SK-N-SH treated with all-trans-retinoic acid at 6 μM for 48 hours (cell line): Measurements from ENCODE around the gene SH3PXD2A.

ENCODE experiments used
- ATAC-seq: fragments of 200-7000 bp; cut with Tn5 transposase; 3 replicates; pipeline ENCODE4 v1.9.1; 2020; ENCODE audit warnings: mild to moderate bottlenecking, moderate library complexity
- ARNTL ChIP-seq: fragments of 450-650 bp; formaldehyde crosslinking; IDR thresholded peaks from 2 replicates; pipeline ENCODE4 v1.5.0; 2020; ENCODE audit warnings: low read depth, mild to moderate bottlenecking, moderate library complexity, borderline replicate concordance
- BACH2 ChIP-seq: fragments of 250-450 bp; sonication (Bioruptor Pico); IDR thresholded peaks from 2 replicates; pipeline ENCODE4 v1.9.0; 2021; ENCODE audit warnings: mild to moderate bottlenecking, borderline replicate concordance
- CREB5 ChIP-seq: fragments of 250-450 bp; sonication (Bioruptor Pico); IDR thresholded peaks from 2 replicates; pipeline ENCODE4 v1.5.1; 2020; ENCODE audit warnings: low read depth, mild to moderate bottlenecking, moderate library complexity
- CSDC2 ChIP-seq: fragments of 250-450 bp; sonication (Bioruptor Pico); IDR thresholded peaks from 2 replicates; pipeline ENCODE4 v1.5.0; 2020; ENCODE audit warnings: mild to moderate bottlenecking, moderate library complexity
- CSRNP3 ChIP-seq: fragments of 250-450 bp; sonication (Bioruptor Pico); IDR thresholded peaks from 2 replicates; pipeline ENCODE4 v1.5.1; 2021; ENCODE audit warnings: mild to moderate bottlenecking, moderate library complexity
- ESRRG ChIP-seq: fragments of 250-450 bp; sonication (Bioruptor Pico); IDR thresholded peaks from 2 replicates; pipeline ENCODE4 v1.6.1; 2021; ENCODE audit warnings: mild to moderate bottlenecking
- GLIS3 ChIP-seq: fragments of 250-450 bp; sonication (Bioruptor Pico); IDR thresholded peaks from 2 replicates; pipeline ENCODE4 v1.5.0; 2020; ENCODE audit warnings: mild to moderate bottlenecking, moderate library complexity
- ISL1 ChIP-seq: fragments of 250-450 bp; sonication (Bioruptor Pico); IDR thresholded peaks from 2 replicates; pipeline ENCODE4 v2.1.2; 2022; ENCODE audit warnings: mild to moderate bottlenecking, moderate library complexity
- OSR1 ChIP-seq: fragments of 250-450 bp; sonication (Bioruptor Pico); IDR thresholded peaks from 2 replicates; pipeline ENCODE4 v1.8.0; 2022; ENCODE audit warnings: moderate library complexity, mild to moderate bottlenecking, inconsistent platforms
- PATZ1 ChIP-seq: fragments of 250-450 bp; sonication (Bioruptor Pico); IDR thresholded peaks from 2 replicates; pipeline ENCODE4 v1.8.0; 2020; ENCODE audit warnings: mild to moderate bottlenecking, moderate library complexity, borderline replicate concordance
- POU6F1 ChIP-seq: fragments of 250-450 bp; sonication (Bioruptor Pico); IDR thresholded peaks from 2 replicates; pipeline ENCODE4 v1.8.0; 2021; ENCODE audit warnings: low read depth, mild to moderate bottlenecking, moderate library complexity, borderline replicate concordance
- PPARA ChIP-seq: fragments of 250-450 bp; sonication (Bioruptor Pico); IDR thresholded peaks from 2 replicates; pipeline ENCODE4 v1.5.0; 2020; ENCODE audit warnings: mild to moderate bottlenecking, borderline replicate concordance
- RARB ChIP-seq: fragments of 250-450 bp; sonication (Bioruptor Pico); IDR thresholded peaks from 2 replicates; pipeline ENCODE4 v1.8.0; 2021; ENCODE audit warnings: mild to moderate bottlenecking, moderate library complexity
- TCF4 ChIP-seq: fragments of 250-450 bp; sonication (Bioruptor Pico); IDR thresholded peaks from 2 replicates; pipeline ENCODE4 v1.8.0; 2021; ENCODE audit warnings: mild to moderate bottlenecking, moderate library complexity, borderline replicate concordance
- TOX ChIP-seq: fragments of 250-450 bp; sonication (Bioruptor Pico); IDR thresholded peaks from 2 replicates; pipeline ENCODE4 v1.8.0; 2021; ENCODE audit warnings: mild to moderate bottlenecking, moderate library complexity, borderline replicate concordance
- TSHZ2 ChIP-seq: fragments of 250-450 bp; sonication (Bioruptor Pico); IDR thresholded peaks from 2 replicates; pipeline ENCODE4 v1.5.0; 2020; ENCODE audit warnings: mild to moderate bottlenecking, moderate library complexity
- ZFP3 ChIP-seq: fragments of 250-450 bp; sonication (Bioruptor Pico); IDR thresholded peaks from 2 replicates; pipeline ENCODE4 v1.5.0; 2020; ENCODE audit warnings: mild to moderate bottlenecking, moderate library complexity
- ZFP30 ChIP-seq: fragments of 450-650 bp; formaldehyde crosslinking; IDR thresholded peaks from 2 replicates; pipeline ENCODE4 v1.5.0; 2022; ENCODE audit warnings: mild to moderate bottlenecking, moderate library complexity
- ZNF70 ChIP-seq: fragments of 450-650 bp; formaldehyde crosslinking; IDR thresholded peaks from 2 replicates; pipeline ENCODE4 v1.5.0; 2020; ENCODE audit warnings: mild to moderate bottlenecking, moderate library complexity
- ZNF8 ChIP-seq: fragments of 450-650 bp; formaldehyde crosslinking; IDR thresholded peaks from 2 replicates; pipeline ENCODE4 v1.5.0; 2020; ENCODE audit warnings: mild to moderate bottlenecking, moderate library complexity

Gene SH3PXD2A

GRCh38 chr10:103613616-103614015 is 241.8 kb downstream of the SH3PXD2A start:
- ATAC-seq: no peak
- TF ChIP-seq GLIS3 (no peak), BACH2 (CRISPR knock-in tag) (no peak), TCF4 (CRISPR knock-in tag) (no peak), OSR1 (CRISPR knock-in tag) (no peak), ZFP3 (CRISPR knock-in tag) (no peak)

- no peak for TF ChIP-seq OSR1 (CRISPR knock-in tag)
- TF ChIP-seq ESRRG (CRISPR knock-in tag): no peak
- TF ChIP-seq CSDC2: no peak
- no peak for TF ChIP-seq ISL1 (CRISPR knock-in tag)
These were observed 242.7 kb downstream of the SH3PXD2A start for GRCh38 chr10:103612462-103613365.

GRCh38 chr10:103610921-103611511 is 244.4 kb downstream of the SH3PXD2A start:
- TF ChIP-seq ZFP30 (CRISPR knock-in tag): no peak
- no peak for TF ChIP-seq TOX (CRISPR knock-in tag)
- no peak for TF ChIP-seq OSR1 (CRISPR knock-in tag)
- TF ChIP-seq CREB5 (CRISPR knock-in tag): no peak
- TF ChIP-seq CSRNP3 (CRISPR knock-in tag): no peak
- no peak for TF ChIP-seq ZNF70
- TF ChIP-seq RARB: no peak
- no peak for TF ChIP-seq ZFP3 (CRISPR knock-in tag)
- no peak for TF ChIP-seq PPARA (CRISPR knock-in tag)
- no peak for TF ChIP-seq PATZ1 (CRISPR knock-in tag)
- TF ChIP-seq GLIS3: no peak
- TF ChIP-seq POU6F1 (CRISPR knock-in tag): no peak
- no peak for TF ChIP-seq ZNF8 (CRISPR knock-in tag)
- TF ChIP-seq BACH2 (CRISPR knock-in tag): no peak
- TF ChIP-seq ESRRG (CRISPR knock-in tag): no peak
- TF ChIP-seq ARNTL (CRISPR knock-in tag): no peak
- no peak for TF ChIP-seq TSHZ2 (CRISPR knock-in tag)
- TF ChIP-seq CSDC2: no peak
- TF ChIP-seq ISL1 (CRISPR knock-in tag): no peak
- no peak; the same call in 2 of the 3 replicates for ATAC-seq

More at GRCh38 chr10:103612462-103613365, 242.7 kb downstream of the SH3PXD2A start:
- ATAC-seq: no peak
